K562 (cell line): ENCODE data around the gene TRIP6. TPM values are rescaled to one million over a fixed set of nuclear protein-coding genes. Genes with fewer than 3 reads are reported as not detected.

ENCODE experiments used
- CC2D1A ChIP-seq: fragments of 450-650 bp; IDR thresholded peaks from 2 replicates; pipeline ENCODE4 v1.6.1; 2017; ENCODE audit warnings: mild to moderate bottlenecking
- CEBPG ChIP-seq, 3 experiments: fragments of 200-800 bp in 1 of 3; sonication (Bioruptor generic) in 1 of 3; sonication (generic) in 1 of 3; formaldehyde crosslinking in 1 of 3; IDR thresholded peaks in 2 of 3; conservative IDR thresholded peaks in 1 of 3; 2 replicates each; pipeline versions ENCODE4 v1.6.1 to v1.8.0; 2016 to 2022; ENCODE audit warnings: missing compliant biosample characterization in 2 of 3, missing genetic modification characterization in 2 of 3, mild to moderate bottlenecking in 1 of 3, missing genetic modification reagents in 1 of 3
- CHD4 ChIP-seq: fragments of 200-600 bp; sonication (generic); IDR thresholded peaks from 3 replicates; pipeline ENCODE4 v1.6.1; 2012; ENCODE audit warnings: low read depth, mild to moderate bottlenecking, mixed read lengths, low read length, inconsistent platforms; ENCODE audit not compliant: insufficient read depth, insufficient replicate concordance, poor library complexity, severe bottlenecking
- NCOA1 ChIP-seq: fragments of 450-650 bp; IDR thresholded peaks from 2 replicates; pipeline ENCODE4 v1.6.1; 2016; ENCODE audit warnings: low read depth
- PCBP1 ChIP-seq: fragments of 200-400 bp; formaldehyde crosslinking; IDR thresholded peaks from 2 replicates; pipeline ENCODE4 v1.6.1; 2018; ENCODE audit warnings: mild to moderate bottlenecking, low read depth, low read length; ENCODE audit not compliant: poor library complexity, severe bottlenecking
- PHTF2 ChIP-seq: fragments of 250-450 bp; sonication (Bioruptor Pico); IDR thresholded peaks from 2 replicates; pipeline ENCODE4 v1.5.0; 2021; ENCODE audit warnings: mild to moderate bottlenecking
- RREB1 ChIP-seq: fragments of 250-450 bp; sonication (Bioruptor Pico); IDR thresholded peaks from 2 replicates; pipeline ENCODE4 v1.4.0; 2020
- SIN3A ChIP-seq, 2 experiments: fragments of 150-350 bp in 1 of 2; IDR thresholded peaks; 2 replicates each; pipeline ENCODE4 v1.6.1; 2011 to 2016; ENCODE audit warnings: borderline replicate concordance in 2 of 2, low read depth in 2 of 2, low read length in 2 of 2, mild to moderate bottlenecking in 2 of 2, moderate library complexity in 2 of 2; ENCODE audit not compliant: control insufficient read depth in 1 of 2
- STAT5B ChIP-seq: fragments of 250-450 bp; sonication (Bioruptor Pico); IDR thresholded peaks from 2 replicates; pipeline ENCODE4 v1.8.0; 2021; ENCODE audit warnings: mild to moderate bottlenecking, inconsistent platforms
- TGIF2 ChIP-seq: sonication (generic); formaldehyde crosslinking; IDR thresholded peaks from 2 replicates; pipeline ENCODE4 v1.8.1; 2022; ENCODE audit warnings: mild to moderate bottlenecking, missing genetic modification reagents, moderate library complexity
- USF2 ChIP-seq: sonication (generic); formaldehyde crosslinking; IDR thresholded peaks from 2 replicates; pipeline ENCODE4 v1.5.0; 2020; ENCODE audit warnings: missing genetic modification reagents
- ZBTB17 ChIP-seq: fragments of 450-650 bp; formaldehyde crosslinking; IDR thresholded peaks from 2 replicates; pipeline ENCODE4 v1.4.0; 2020; ENCODE audit warnings: mild to moderate bottlenecking
- ZBTB8A ChIP-seq: fragments of 450-650 bp; IDR thresholded peaks from 2 replicates; pipeline ENCODE4 v1.6.1; 2018; ENCODE audit warnings: mild to moderate bottlenecking, moderate library complexity; ENCODE audit not compliant: partially characterized antibody
- ZNF395 ChIP-seq: fragments of 200-800 bp; sonication (Bioruptor generic); IDR thresholded peaks from 2 replicates; pipeline ENCODE4 v1.6.1; 2017; ENCODE audit warnings: missing genetic modification characterization, missing compliant biosample characterization
- ZNF436 ChIP-seq: fragments of 250-450, 450-650 bp; sonication (Bioruptor Pico); formaldehyde crosslinking; IDR thresholded peaks from 2 replicates; pipeline ENCODE4 v1.7.0; 2020; ENCODE audit warnings: mild to moderate bottlenecking
- ZNF551 ChIP-seq: fragments of 250-450 bp; sonication (Bioruptor Pico); IDR thresholded peaks from 2 replicates; pipeline ENCODE4 v1.5.0; 2021; ENCODE audit warnings: mild to moderate bottlenecking, moderate library complexity
- ZNF695 ChIP-seq: fragments of 450-650 bp; formaldehyde crosslinking; IDR thresholded peaks from 2 replicates; pipeline ENCODE4 v1.4.0; 2020; ENCODE audit warnings: mild to moderate bottlenecking, moderate library complexity
- polyA plus RNA-seq, 8 experiments: library from polyadenylated mRNA; depleted of rRNA in 4 of 8; stranded (reverse) in 5 of 8; unstranded in 3 of 8; fragments of >200 nt; fragmentation: Nextera tagmentation in 2 of 8; fragmentation: Illumina TruSeq in 1 of 8; extraction: Ambion mirVana in 2 of 8; extraction: Trizol in 1 of 8; gene quantifications; 2 replicates each; pipeline versions ENCODE4 v1.2.1 to v1.2.3, GENCODE V29; 2011 to 2014; ENCODE audit warnings: inconsistent platforms in 1 of 8, missing spikeins in 1 of 8
- total RNA-seq, 7 experiments: library from RNA; depleted of rRNA in 6 of 7; stranded (reverse); fragments of >200 nt in 6 of 7; fragmentation: Illumina TruSeq in 2 of 7; extraction: Trizol in 2 of 7; gene quantifications; 2 replicates each; pipeline versions ENCODE4 v1.2.1 to v1.2.3, GENCODE V29; 2011 to 2021; ENCODE audit warnings: low replicate concordance in 1 of 7
- TF ChIP-seq, protein P1 (sequence below): sonication (generic); formaldehyde crosslinking; IDR thresholded peaks from 2 replicates; pipeline ENCODE4 v1.8.0; 2022; ENCODE audit warnings: mild to moderate bottlenecking, low read depth, missing genetic modification reagents

TRIP6 gene
- total and polyA plus RNA-seq, 9 of the 15 experiments (the other 6 are each of a cell fraction or from before 2014, with no cell fraction given), result 5.9 to 141 (median 54.0) TPM

- TF ChIP-seq RREB1 (CRISPR knock-in tag) (no peak), ZBTB8A (no peak), ZNF695 (CRISPR knock-in tag) (no peak), CC2D1A (0 out of 2 replicates have a peak, but pooled peaks have one; percentile 39), ZNF436 (CRISPR knock-in tag) (no peak), NCOA1 (no peak), STAT5B (CRISPR knock-in tag) (no peak), PCBP1 (no peak), ZNF551 (no peak), ZBTB17 (CRISPR knock-in tag) (no peak), CEBPG (CRISPR knock-in tag; IDR thresholded peaks at IDR 0.05) (no peak), CEBPG (tag; conservative IDR thresholded peaks at IDR 0.05 in 1 of 2, IDR thresholded peaks at IDR 0.05 in 1 of 2) (no peak), ZNF395 (CRISPR knock-in tag) (no peak), CHD4 (no peak), PHTF2 (no peak), SIN3A (IDR thresholded peaks at IDR 0.05; ENCODE audit: borderline replicate concordance in 2 of 2, control insufficient read depth in 1 of 2, low read depth in 2 of 2, low read length in 2 of 2) (no peak), USF2 (CRISPR knock-in tag) (no peak), TGIF2 (CRISPR knock-in tag) (no peak)
- TF ChIP-seq, protein P1, sequence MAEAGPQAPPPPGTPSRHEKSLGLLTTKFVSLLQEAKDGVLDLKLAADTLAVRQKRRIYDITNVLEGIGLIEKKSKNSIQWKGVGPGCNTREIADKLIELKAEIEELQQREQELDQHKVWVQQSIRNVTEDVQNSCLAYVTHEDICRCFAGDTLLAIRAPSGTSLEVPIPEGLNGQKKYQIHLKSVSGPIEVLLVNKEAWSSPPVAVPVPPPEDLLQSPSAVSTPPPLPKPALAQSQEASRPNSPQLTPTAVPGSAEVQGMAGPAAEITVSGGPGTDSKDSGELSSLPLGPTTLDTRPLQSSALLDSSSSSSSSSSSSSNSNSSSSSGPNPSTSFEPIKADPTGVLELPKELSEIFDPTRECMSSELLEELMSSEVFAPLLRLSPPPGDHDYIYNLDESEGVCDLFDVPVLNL, result no peak
Observed at GRCh38 chr7:100825751-100826513, 41.3 kb upstream of the TRIP6 start (continued).
